Mucosa of rectum (tissue), 2 donors: ENCODE results near the gene DCUN1D2.

Experiments
- H3K27ac ChIP-seq, 2 donors: one replicate each; pipeline ENCODE4 v1.7.0; 2013; ENCODE audit warnings: inconsistent platforms in 2 of 2, low read depth in 2 of 2, low read length in 2 of 2
- H3K27me3 ChIP-seq, 2 donors: one replicate each; pipeline ENCODE4 v1.7.0; 2013; ENCODE audit warnings: low read length in 2 of 2; ENCODE audit not compliant: control insufficient read depth in 2 of 2, insufficient read depth in 2 of 2
- H3K36me3 ChIP-seq, 2 donors: one replicate each; pipeline ENCODE4 v1.7.0; 2013; ENCODE audit warnings: low read length in 2 of 2; ENCODE audit not compliant: control insufficient read depth in 2 of 2, insufficient read depth in 2 of 2
- H3K4me1 ChIP-seq, 2 donors: one replicate each; pipeline ENCODE4 v1.7.0; 2013; ENCODE audit warnings: low read length in 2 of 2, mild to moderate bottlenecking in 1 of 2; ENCODE audit not compliant: control insufficient read depth in 2 of 2, insufficient read depth in 2 of 2
- H3K4me3 ChIP-seq, 2 donors: one replicate each; pipeline ENCODE4 v1.7.0; 2013; ENCODE audit warnings: low read length in 2 of 2
- H3K9ac ChIP-seq, 2 donors: one replicate each; pipeline ENCODE4 v1.7.0; 2013; ENCODE audit warnings: low read length in 2 of 2, low read depth in 1 of 2, mild to moderate bottlenecking in 1 of 2
- H3K9me3 ChIP-seq, 2 donors: one replicate each; pipeline ENCODE4 v1.7.0; 2013; ENCODE audit warnings: low read length in 2 of 2; ENCODE audit not compliant: control insufficient read depth in 2 of 2
- donor health status: healthy.
- donor health status: Normal muscosa, but diverticular disease.

The DCUN1D2 gene

GRCh38 chr13:113506025-113506685 lies 15.6 kb upstream of the DCUN1D2 start:
- no peak overlapping the region for H3K4me3 ChIP-seq
- no peak overlapping the region for H3K27ac ChIP-seq
- no peaks in the 10 kb centered on the region for H3K27me3 ChIP-seq
- no peak overlapping the region for H3K9ac ChIP-seq
- H3K4me1 ChIP-seq = no peaks in the 10 kb centered on the region
- H3K36me3 ChIP-seq = peaks cover 29 to 43% of the 10 kb centered on the region in 2 donors
- H3K9me3 ChIP-seq = no peaks in the 10 kb centered on the region

DNA sequence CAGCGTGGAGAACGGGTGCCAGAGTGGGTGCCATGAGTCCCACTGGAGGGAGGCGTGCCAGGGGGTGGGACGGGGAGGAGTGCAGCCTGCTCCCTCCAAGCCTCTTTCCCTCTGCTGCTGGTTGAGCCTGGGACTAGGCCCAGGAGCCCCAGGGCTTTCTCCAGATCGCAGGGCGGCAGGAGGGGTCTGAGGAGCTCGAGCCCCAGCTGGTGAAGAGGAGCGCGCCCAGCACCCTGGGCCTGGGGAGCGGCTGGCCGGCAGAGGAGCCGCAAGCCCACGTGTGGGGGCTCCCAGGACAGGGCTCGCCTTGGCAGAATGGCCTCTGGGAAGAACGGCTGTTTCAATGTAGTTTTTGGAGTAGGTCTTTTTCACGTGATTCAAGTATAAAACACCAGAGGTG lies 12.2 kb upstream of the DCUN1D2 start:
- Histone ChIP-seq H3K27ac (no peak overlapping the region), H3K4me3 (no peak overlapping the region), H3K4me1 (no peaks in the 10 kb centered on the region), H3K36me3 (peaks cover 42 to 59% of the 10 kb centered on the region in 2 donors), H3K9ac (no peak overlapping the region), H3K27me3 (no peaks in the 10 kb centered on the region), H3K9me3 (no peaks in the 10 kb centered on the region)

DNA sequence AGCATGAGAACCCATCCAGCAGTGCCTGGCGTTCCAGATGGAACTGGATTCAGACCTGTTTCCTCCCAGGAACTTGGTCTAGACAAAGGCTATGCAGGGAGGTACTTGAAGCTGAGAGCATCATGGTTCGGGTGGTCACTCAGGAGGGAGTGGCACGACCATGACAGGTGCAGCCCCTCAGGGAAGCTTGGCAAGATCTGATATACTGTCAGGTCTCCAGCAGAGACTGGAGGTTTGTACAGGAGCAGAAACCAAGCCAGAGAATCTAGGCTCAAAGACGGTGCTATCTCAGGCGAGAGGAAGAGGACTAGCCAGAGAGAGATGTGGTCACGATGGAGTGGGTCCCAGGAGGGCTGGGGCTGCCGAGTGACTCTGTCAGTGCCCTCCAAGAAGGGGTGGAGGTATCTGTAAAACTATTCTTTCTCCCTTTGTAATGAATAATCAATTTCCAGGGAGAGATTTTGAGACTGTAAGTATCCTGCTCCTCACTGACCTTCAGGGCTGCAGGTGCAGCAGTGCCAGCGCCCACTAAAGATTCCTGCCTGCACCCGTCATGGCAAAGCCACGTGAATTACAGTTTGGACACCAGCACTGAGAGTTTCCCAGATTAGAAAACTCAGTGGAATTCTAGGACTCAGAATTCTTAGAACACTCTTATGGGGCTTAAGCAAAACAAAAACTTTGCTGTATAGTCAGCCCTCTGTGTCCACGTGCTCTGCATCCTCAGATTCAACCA lies 10.2 kb upstream of the DCUN1D2 start:
- Histone ChIP-seq H3K27ac (no peak overlapping the region), H3K27me3 (no peaks in the 10 kb centered on the region), H3K4me3 (no peak overlapping the region), H3K9ac (no peak overlapping the region), H3K36me3 (peaks cover 56 to 70% of the 10 kb centered on the region in 2 donors), H3K9me3 (no peaks in the 10 kb centered on the region), H3K4me1 (no peaks in the 10 kb centered on the region)

GRCh38 chr13:113499936-113500335 lies 9.4 kb upstream of the DCUN1D2 start:
- H3K9me3 ChIP-seq = no peaks in the 10 kb centered on the region
- H3K36me3 ChIP-seq = peaks cover 61 to 71% of the 10 kb centered on the region in 2 donors
- H3K4me1 ChIP-seq = no peaks in the 10 kb centered on the region
- no peak overlapping the region for H3K4me3 ChIP-seq
- no peaks in the 10 kb centered on the region for H3K27me3 ChIP-seq
- no peak overlapping the region for H3K27ac ChIP-seq
- H3K9ac ChIP-seq = no peak overlapping the region

DNA sequence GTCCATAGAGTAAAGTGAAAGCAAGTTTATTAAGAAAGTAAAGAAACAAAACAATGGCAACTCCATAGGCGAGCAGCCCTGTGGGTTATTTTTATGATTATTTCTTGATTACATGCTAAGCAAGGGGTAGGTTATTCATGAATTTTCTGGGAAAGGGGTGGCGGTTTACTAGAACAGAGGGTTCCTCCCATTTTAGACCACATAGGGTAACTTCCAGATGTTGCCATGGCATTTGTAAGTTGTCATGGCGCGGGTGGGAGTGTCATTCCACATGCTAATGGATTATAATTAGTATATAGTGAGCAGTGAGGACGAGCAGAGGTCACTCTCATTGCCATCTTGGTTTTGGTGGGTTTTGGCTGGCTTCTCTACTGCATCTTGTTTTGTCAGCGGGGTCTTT lies 8.4 kb upstream of the DCUN1D2 start:
- peaks cover 4% of the 10 kb centered on the region in 2 donors for H3K4me1 ChIP-seq
- no peak overlapping the region for H3K27ac ChIP-seq
- no peaks in the 10 kb centered on the region for H3K27me3 ChIP-seq
- no peak overlapping the region for H3K4me3 ChIP-seq
- H3K36me3 ChIP-seq = peaks cover 55 to 63% of the 10 kb centered on the region in 2 donors
- no peaks in the 10 kb centered on the region for H3K9me3 ChIP-seq
- H3K9ac ChIP-seq = no peak overlapping the region

GRCh38 chr13:113497217-113497616 lies 6.7 kb upstream of the DCUN1D2 start:
- Histone ChIP-seq H3K4me3 (no peak overlapping the region), H3K9ac (no peak overlapping the region), H3K27ac (no peak overlapping the region), H3K9me3 (no peaks in the 10 kb centered on the region), H3K27me3 (no peaks in the 10 kb centered on the region), H3K36me3 (peaks cover 51 to 53% of the 10 kb centered on the region in 2 donors), H3K4me1 (peaks cover 6 to 19% of the 10 kb centered on the region in 2 donors)

GRCh38 chr13:113495494-113496210 lies 5.1 kb upstream of the DCUN1D2 start:
- Histone ChIP-seq H3K27ac (no peak overlapping the region), H3K4me3 (no peak overlapping the region), H3K36me3 (peaks cover 39 to 42% of the 10 kb centered on the region in 2 donors), H3K9me3 (no peaks in the 10 kb centered on the region), H3K9ac (peak overlapping the region in 1 of 2 donors; percentile 17), H3K27me3 (no peaks in the 10 kb centered on the region), H3K4me1 (peaks cover 9 to 30% of the 10 kb centered on the region in 2 donors)

DNA sequence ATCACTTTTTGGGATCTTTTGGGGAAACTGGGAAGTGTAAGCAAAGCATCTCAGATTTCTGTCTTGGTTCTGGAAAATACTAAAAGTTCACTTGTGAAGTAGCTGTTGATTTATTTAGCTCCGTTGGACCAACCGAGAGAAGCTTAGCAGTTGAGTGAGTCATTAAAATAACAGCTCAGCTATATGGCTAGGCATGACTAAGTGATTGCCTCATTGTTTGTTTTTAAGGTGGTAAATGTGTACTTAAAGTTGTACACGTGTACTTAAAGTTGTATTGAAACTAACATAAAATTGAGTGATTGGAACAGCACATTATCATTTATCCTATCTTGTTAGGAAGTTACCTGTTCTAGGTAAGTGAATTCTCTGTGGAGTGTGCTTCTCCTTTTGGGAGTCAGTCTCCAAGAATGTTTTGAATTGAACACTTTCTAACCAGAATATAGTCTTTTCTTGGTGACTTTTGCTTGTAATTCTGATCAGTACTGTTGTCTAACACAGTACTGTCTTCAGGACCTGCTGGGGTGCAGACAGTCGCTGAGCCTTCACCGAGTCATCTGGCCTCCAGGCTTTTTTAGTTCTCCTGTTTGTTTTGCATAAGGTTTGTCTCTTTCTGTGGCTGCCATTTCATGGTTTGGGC lies 2.9 kb upstream of the DCUN1D2 start:
- Histone ChIP-seq H3K4me1 (peaks cover 20 to 40% of the 10 kb centered on the region in 2 donors), H3K27me3 (no peaks in the 10 kb centered on the region), H3K4me3 (peak overlapping the region; percentile 28 to 41), H3K9ac (peak overlapping the region; percentile 10 to 28), H3K27ac (peak overlapping the region; percentile 45 to 81), H3K9me3 (no peaks in the 10 kb centered on the region), H3K36me3 (peaks cover 19 to 27% of the 10 kb centered on the region in 2 donors)

DNA sequence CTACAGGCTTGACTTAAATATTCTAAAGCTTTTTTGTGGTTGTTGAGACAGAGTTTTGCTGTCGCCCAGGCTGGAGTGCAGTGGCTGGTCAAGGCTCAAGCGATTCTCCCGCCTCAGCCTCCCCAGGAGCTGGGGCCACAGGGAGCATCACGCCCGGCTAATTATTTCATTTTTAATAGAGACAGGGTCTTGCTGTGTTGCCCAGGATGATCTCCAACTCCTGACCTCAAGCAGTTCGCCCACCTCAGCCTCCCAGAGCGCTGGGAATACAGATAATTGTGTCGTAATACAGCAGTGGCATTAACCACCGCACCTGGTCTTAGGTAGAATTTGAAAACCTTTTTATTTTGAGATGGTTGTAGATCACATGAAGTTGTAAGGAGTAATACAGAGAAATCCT lies 1.5 kb upstream of the DCUN1D2 start:
- H3K4me3 ChIP-seq = peak overlapping the region; percentile 76 to 82
- no peak overlapping the region for H3K27ac ChIP-seq
- H3K36me3 ChIP-seq = peaks cover 9 to 13% of the 10 kb centered on the region in 2 donors
- peaks cover 20 to 40% of the 10 kb centered on the region in 2 donors for H3K4me1 ChIP-seq
- H3K9me3 ChIP-seq = no peaks in the 10 kb centered on the region
- peak overlapping the region in 1 of 2 donors; percentile 87 for H3K9ac ChIP-seq
- H3K27me3 ChIP-seq = no peaks in the 10 kb centered on the region
